ENCODE data around the gene SYNCRIP. TPM values are rescaled to one million over a fixed set of nuclear protein-coding genes. Genes with fewer than 3 reads are reported as not detected.
A peak's percentile ranks its signal among the peaks of the same experiment; 100 is the strongest.

The SYNCRIP gene
- total and polyA plus RNA-seq, 2 of the 13 experiments (the other 11 are each of a cell fraction or from before 2014, with no cell fraction given) = 8.1 to 112 TPM

DNA sequence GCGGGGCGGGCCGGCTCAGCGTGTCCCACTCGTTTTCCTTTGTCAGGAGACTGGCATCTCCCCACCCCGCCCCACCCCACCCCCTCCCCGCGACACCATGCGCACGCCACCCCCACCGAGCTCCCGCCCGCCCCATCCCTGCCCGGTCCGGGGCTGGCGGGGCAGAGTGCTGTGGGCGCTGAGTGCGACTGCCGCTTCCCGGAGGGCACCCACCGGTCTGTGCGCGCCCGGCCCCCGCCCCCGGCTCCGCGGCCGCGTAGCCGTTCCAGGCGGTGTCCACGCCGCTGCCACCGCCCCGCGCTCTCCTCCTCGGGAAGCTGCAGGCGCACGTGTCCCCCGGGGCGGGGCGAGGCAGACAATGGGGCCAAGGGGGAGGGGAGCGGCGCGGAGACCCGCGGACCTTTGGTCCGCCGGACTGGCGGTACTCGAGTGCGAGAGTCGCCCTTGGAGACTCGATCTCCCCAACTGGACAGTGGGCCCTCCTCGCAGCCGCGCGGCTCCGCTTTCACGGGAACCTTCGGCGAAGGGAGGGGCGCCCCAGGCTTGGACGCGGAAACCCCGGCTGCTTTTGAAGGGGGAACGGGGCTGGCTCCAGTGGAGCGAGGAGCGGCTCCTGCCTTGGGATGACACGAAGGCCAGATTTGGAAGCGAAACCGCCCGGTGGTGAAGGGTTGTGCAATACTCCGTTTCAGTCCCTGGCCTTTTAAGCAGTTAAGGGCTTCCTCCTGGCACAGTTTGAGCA lies 1.0 kb upstream of the SYNCRIP start (continued):
- TF ChIP-seq, protein P1, sequence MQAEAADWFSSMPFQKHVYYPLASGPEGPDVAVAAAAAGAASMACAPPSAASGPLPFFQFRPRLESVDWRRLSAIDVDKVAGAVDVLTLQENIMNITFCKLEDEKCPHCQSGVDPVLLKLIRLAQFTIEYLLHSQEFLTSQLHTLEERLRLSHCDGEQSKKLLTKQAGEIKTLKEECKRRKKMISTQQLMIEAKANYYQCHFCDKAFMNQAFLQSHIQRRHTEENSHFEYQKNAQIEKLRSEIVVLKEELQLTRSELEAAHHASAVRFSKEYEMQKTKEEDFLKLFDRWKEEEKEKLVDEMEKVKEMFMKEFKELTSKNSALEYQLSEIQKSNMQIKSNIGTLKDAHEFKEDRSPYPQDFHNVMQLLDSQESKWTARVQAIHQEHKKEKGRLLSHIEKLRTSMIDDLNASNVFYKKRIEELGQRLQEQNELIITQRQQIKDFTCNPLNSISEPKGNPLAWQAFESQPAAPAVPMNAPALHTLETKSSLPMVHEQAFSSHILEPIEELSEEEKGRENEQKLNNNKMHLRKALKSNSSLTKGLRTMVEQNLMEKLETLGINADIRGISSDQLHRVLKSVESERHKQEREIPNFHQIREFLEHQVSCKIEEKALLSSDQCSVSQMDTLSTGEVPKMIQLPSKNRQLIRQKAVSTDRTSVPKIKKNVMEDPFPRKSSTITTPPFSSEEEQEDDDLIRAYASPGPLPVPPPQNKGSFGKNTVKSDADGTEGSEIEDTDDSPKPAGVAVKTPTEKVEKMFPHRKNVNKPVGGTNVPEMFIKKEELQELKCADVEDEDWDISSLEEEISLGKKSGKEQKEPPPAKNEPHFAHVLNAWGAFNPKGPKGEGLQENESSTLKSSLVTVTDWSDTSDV (CRISPR knock-in tag; IDR thresholded peaks at IDR 0.05) = peak; percentile 89
- no peak for TF ChIP-seq ZNF674 (CRISPR knock-in tag; IDR thresholded peaks at IDR 0.05; ENCODE audit: low read depth)
- TF ChIP-seq ZNF788 (CRISPR knock-in tag; IDR thresholded peaks at IDR 0.05; ENCODE audit: borderline replicate concordance) = peak; percentile 72; the same call in 1 of the 2 replicates
- peak; percentile 63; the same call in 1 of the 2 replicates for TF ChIP-seq ZFP1 (CRISPR knock-in tag; IDR thresholded peaks at IDR 0.05)
- TF ChIP-seq ZNF619 (CRISPR knock-in tag; IDR thresholded peaks at IDR 0.05) = peak; percentile 47; the same call in 1 of the 2 replicates
- TF ChIP-seq ETV6 (CRISPR knock-in tag; conservative IDR thresholded peaks at IDR 0.05) = 0 out of 2 replicates have a peak, but pooled peaks have one; percentile 47
- TF ChIP-seq, protein P2, sequence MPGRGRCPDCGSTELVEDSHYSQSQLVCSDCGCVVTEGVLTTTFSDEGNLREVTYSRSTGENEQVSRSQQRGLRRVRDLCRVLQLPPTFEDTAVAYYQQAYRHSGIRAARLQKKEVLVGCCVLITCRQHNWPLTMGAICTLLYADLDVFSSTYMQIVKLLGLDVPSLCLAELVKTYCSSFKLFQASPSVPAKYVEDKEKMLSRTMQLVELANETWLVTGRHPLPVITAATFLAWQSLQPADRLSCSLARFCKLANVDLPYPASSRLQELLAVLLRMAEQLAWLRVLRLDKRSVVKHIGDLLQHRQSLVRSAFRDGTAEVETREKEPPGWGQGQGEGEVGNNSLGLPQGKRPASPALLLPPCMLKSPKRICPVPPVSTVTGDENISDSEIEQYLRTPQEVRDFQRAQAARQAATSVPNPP (CRISPR knock-in tag; IDR thresholded peaks at IDR 0.05) = no peak
- TF ChIP-seq, protein P3, sequence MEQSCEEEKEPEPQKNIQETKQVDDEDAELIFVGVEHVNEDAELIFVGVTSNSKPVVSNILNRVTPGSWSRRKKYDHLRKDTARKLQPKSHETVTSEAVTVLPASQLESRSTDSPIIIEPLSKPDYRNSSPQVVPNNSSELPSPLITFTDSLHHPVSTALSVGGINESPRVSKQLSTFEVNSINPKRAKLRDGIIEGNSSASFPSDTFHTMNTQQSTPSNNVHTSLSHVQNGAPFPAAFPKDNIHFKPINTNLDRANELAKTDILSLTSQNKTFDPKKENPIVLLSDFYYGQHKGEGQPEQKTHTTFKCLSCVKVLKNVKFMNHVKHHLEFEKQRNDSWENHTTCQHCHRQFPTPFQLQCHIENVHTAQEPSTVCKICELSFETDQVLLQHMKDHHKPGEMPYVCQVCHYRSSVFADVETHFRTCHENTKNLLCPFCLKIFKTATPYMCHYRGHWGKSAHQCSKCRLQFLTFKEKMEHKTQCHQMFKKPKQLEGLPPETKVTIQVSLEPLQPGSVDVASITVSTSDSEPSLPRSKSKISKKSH (CRISPR knock-in tag; IDR thresholded peaks at IDR 0.05; ENCODE audit: borderline replicate concordance) = peak; percentile 64; the same call in 1 of the 2 replicates
- no peak for TF ChIP-seq BRCA1 (CRISPR knock-in tag; IDR thresholded peaks at IDR 0.05)
- TF ChIP-seq KLF6 (CRISPR knock-in tag; IDR thresholded peaks at IDR 0.05) = peak; percentile 71; the same call in 1 of the 2 replicates
- TF ChIP-seq AGO1 (IDR thresholded peaks at IDR 0.05; ENCODE audit: low read depth, low read length, poor library complexity, severe bottlenecking) = no peak
- TF ChIP-seq NFYC (CRISPR knock-in tag; IDR thresholded peaks at IDR 0.05) = no peak
- TF ChIP-seq MED1 (CRISPR knock-in tag; IDR thresholded peaks at IDR 0.05) = peak; percentile 61; the same call in 1 of the 2 replicates
- TF ChIP-seq MTF2 (CRISPR knock-in tag; IDR thresholded peaks at IDR 0.05; ENCODE audit: borderline replicate concordance) = 0 out of 2 replicates have a peak, but pooled peaks have one; percentile 58
- TF ChIP-seq MBNL3 (CRISPR knock-in tag; conservative IDR thresholded peaks at IDR 0.05) = no peak
- peak; percentile 56; the same call in 1 of the 2 replicates for TF ChIP-seq RNF2 (conservative IDR thresholded peaks at IDR 0.05; ENCODE audit: low read depth)
- TF ChIP-seq, protein P4, sequence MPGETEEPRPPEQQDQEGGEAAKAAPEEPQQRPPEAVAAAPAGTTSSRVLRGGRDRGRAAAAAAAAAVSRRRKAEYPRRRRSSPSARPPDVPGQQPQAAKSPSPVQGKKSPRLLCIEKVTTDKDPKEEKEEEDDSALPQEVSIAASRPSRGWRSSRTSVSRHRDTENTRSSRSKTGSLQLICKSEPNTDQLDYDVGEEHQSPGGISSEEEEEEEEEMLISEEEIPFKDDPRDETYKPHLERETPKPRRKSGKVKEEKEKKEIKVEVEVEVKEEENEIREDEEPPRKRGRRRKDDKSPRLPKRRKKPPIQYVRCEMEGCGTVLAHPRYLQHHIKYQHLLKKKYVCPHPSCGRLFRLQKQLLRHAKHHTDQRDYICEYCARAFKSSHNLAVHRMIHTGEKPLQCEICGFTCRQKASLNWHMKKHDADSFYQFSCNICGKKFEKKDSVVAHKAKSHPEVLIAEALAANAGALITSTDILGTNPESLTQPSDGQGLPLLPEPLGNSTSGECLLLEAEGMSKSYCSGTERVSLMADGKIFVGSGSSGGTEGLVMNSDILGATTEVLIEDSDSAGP (CRISPR knock-in tag; IDR thresholded peaks at IDR 0.05; ENCODE audit: borderline replicate concordance) = no peak; the same call in 1 of the 2 replicates

All from HepG2 (cell line).